Hematopoietic multipotent progenitor cell treated with erythropoietin and hydrocortisone succinate and interleukin-3 and kit ligand, for 8 days (in vitro differentiated cells): Measurements from ENCODE around the gene TBX21.

ENCODE experiments used
- DNase-seq: peaks from one replicate; pipeline ENCODE4 v3.0.0-alpha.2; 2015

The TBX21 gene

DNA sequence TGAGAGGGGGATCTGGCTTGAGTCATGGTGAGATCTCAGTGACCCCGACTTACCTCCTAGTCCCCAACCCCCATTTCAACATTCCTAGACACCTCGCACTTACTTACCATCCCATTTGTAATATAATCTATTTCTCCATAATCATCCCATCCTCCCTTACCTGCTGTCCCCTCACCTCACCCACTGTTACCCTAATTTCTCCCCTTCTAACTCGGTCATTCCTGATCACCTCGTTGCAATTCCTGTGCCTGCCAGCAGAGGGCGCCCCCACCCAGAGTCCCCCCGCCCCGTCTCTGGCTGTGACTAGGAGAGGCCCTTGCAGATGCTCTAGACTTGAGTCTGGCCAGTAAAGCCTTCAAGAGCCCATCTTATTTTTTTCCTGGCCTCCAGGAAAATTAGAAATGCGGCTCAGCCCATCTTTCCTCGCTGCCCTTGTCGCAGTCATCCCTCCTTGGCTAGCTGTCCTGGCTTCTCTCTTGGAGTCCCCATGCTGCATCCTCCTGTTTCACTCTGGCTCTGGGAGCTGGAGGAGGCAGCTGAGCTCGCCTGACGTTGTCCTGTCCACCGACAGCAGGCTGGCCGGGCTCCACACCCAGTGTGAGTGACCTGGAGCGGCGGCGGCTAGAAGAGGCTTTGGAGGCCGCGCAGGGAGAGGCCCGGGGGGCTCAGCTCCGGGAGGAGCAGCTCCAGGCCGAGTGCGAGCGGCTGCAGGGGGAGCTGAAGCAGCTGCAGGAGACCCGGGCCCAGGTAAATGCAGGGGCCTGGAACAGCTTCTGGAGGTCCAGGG lies 34.1 kb upstream of the TBX21 start:
- peak; percentile 53 for DNase-seq

DNA sequence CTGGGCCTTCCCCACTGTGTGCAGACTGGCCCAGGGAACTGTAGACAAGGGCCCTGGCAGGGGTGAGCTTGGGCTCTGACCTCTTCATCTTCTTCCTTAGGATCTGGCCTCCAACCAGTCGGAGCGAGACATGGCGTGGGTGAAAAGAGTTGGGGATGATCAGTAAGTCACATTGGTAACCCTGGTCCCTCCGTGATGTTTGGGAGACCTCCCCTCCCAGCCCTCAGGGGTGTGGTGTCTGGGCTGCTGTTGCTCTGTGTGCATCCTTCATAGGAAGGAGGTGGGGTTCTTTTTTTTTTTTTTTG lies 33.5 kb upstream of the TBX21 start:
- no peak for DNase-seq

DNA sequence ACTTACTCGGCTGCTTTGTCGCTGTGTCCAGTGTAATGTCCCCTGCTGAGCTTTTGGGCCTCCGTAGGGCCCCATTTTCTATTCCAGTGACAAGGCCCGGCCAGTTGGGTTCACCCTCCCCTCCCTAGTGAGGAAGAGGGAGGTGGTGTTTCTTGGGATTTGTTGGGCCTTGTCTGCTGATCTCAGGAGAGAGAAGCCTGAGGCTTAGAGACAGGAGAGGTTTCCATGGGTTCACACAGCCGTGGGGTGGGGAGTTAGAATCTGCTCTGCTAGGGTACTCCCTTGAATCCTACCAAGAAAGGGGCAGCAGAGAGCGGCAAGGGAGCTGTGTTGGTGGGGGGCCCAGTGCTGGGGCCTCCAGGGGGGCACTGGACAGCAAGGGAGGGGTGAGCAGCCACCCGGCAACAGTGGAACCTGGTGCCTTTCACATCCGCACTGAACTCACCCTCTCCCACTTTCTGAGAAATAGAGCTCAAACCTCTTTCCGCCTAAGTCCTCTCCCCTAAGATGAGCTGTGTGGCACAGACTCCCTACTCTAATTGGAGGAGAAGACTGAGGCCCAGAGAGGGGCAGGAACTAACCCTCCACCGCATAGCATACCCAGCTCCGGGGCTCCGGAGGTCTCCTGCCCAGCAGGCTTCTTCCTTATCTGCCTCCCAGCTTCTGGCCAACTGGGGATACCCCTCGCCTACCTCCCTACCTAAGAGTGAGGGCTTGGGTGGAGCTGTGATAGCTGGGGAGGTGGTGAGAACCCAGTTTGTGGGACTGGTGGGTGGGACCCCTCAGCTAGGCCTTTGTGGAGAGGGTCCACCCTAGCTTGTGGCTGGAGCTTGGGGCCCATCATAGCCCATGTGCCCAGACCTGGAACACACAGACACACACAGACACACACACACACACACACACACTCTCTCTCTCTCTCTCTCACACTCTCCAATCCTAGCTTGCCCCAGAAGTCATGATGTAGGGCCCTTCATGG lies 32.3 kb upstream of the TBX21 start:
- DNase-seq: no peak

DNA sequence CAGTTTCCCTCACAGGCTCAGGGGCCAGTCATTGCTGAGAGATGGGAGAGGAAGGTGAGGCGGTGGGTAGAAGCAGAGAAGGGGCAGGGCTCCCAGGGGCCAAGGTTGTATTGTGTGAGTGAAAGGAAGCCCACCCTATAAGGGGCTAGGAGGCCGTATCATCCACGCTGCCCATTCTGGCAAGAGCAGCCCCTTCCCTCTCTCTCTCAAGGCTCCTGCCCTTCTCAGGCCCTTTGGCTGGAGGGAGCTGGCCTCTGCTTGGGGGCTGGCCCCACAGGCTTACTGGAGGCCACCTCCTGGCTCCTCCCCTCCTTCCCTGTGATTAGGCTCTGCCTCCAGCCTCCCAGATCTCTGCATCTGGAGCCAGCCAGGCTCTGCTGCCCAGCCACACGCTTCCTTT lies 31.4 kb upstream of the TBX21 start:
- no peak for DNase-seq

DNA sequence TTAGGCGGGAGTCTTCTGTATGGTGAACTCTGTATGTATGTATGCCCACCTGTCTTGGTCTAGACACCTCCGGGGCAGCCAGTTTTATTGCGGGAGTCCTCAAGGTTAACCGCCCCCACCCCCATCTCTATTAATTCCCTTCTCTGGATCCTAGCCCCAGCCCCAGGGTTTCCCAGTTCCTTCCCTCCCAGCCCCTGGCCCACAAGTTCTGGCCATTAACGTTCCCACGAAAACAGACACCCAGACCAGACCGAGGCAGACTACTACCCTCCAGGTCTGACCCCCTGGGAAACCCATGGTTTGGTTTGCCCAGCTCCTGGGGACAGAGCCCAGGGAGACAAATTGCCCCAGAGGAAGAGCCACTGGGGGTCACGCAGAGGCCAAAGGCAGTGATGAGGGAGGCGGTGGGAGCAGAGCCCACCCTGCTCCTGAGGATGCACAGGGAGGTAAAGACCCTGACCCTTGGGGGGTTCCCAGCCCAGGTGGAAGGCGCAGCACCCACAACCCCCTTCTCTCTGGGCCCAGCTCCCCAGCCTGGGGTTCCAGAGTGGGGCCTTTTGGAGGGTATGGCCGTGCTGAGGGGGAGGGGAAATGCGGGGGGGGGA lies 30.5 kb upstream of the TBX21 start:
- DNase-seq: no peak

GRCh38 chr17:47703191-47703591 lies 29.8 kb upstream of the TBX21 start:
- no peak for DNase-seq

DNA sequence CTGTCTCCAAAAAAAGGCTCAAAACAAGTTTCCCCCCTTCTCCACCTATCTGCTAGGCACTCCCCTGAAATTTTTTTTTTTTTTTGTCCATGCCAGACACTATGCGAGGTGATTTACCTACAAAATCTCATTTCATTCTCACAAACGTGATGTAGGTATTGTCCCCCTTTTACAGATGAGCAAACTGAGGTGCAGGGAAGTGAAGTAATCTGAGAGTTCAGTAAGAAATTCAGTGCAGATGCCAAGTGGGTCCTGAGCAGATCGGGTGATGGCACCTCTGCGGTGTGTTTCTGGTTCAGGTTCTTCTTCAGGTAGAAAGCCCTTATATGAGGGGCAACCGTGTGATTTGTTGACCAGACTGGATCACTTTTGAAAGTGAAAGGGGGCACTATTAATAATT lies 29.4 kb upstream of the TBX21 start:
- no peak for DNase-seq

GRCh38 chr17:47704116-47704515 lies 28.9 kb upstream of the TBX21 start:
- no peak for DNase-seq

DNA sequence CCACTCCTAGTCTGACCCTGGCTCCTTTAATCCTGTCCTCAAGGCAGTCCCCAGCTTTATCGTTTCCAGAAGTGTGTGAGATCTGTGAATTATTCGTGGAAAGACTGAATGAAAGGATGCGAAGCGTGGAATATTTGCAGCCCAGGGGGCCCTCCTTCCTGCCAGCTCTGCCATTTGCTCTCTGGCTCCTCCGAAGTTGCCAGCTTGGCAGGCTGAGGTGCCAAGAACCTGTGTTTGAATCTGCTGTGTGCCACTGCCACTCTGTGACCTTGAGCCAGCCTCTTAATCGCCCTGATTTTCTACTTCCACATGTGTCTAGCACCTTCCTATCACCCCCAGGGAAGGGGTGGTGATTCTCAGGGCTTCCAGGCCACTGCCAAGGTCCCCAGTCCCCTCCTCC lies 28.3 kb upstream of the TBX21 start:
- no peak for DNase-seq

DNA sequence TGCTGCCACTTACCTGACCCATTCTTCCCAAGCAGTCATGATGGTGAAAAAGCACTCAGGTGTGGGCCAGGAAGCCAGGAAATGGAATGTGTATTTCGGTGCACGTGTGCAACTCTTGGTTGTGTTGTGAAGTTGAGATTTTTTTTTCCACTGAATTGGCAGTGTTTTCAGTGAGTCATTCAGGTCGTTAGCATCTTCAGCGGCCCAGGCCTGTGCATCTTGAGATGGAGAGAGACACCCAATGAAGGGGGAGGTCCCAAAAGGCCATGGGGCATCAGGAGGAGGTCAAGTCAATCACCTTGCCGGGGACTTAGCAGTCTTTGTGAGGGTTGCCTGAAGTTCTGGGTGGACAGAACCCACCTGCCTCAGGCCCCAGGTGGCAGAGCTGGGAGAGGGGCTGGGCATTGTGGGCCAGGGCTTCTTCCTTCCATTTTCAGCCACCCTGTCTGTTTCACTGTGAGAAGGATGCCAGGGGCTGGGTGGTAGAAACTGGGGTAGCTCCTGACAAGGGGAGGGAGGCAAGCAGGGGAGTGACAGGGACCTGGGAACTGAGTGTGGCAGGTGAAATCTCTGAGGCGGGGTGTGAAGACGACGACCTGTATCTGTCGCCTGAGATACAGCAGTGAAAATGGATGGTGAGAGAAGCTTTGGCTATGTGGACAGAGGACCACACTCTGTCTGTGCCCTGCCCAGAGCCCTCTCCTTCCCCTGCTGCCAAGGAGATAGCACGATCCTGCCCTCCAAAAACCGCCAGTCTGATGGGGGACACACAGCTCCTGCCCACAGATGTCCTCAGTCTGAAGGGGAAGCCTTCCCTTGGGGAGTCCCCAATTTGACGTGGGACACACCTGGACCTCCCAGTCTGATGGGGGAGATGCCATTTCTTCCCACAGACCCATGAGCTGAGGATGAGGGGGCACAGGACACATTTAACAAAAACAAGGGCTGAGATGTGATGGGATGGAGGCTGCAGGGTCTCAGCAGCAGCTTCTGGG lies 27.2 kb upstream of the TBX21 start:
- DNase-seq: no peak

- no peak for DNase-seq
Observed at GRCh38 chr17:47707056-47707804, 25.8 kb upstream of the TBX21 start.

DNA sequence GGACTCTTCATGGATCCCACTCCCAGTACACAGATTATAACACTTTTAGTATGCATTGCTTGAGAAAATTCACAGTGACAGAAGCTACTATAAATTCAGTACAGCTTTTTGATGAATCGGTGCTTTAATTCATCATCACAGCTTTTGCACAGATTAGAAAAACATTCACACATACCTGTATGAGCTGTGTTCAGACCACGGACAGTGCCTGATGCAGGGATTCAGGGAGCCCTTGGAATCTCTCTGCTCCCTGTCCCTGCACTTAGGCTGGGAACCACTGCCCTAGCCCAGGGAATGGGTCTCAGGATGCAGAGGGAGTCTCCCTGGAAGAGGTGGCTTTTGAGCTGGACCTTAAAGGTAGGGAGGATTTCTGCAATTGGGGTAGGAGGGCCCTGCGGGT lies 25.2 kb upstream of the TBX21 start:
- no peak for DNase-seq

DNA sequence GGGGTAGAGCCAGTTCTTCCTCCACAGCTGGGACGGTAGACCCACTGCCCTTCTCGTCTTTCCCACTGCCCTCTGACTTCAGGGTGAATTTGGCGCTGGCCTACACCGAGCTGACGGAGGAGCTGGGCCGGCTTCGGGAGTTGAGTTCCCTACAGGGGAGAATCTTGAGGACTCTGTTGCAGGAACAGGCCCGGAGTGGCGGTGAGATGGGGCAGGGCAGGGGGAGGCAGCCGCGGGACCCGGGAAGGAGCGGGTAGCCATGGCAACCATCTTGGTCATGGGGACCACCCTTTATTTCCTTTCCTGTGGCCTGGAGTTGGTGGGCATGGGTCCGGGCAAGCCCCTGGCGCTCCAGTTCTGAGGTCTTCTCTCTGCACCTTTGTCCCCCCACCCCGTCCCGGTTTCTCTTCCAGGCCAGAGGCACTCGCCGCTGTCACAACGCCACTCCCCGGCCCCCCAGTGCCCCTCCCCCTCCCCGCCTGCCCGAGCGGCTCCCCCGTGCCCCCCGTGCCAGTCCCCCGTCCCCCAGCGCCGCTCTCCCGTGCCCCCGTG lies 24.6 kb upstream of the TBX21 start:
- DNase-seq: no peak

GRCh38 chr17:47708864-47709541 lies 24.0 kb upstream of the TBX21 start:
- DNase-seq: no peak

- DNase-seq: no peak
Observed at GRCh38 chr17:47709594-47709993, 23.4 kb upstream of the TBX21 start.

GRCh38 chr17:47711366-47712099 lies 21.5 kb upstream of the TBX21 start:
- DNase-seq: no peak

GRCh38 chr17:47712330-47713023 lies 20.6 kb upstream of the TBX21 start:
- DNase-seq: no peak

DNA sequence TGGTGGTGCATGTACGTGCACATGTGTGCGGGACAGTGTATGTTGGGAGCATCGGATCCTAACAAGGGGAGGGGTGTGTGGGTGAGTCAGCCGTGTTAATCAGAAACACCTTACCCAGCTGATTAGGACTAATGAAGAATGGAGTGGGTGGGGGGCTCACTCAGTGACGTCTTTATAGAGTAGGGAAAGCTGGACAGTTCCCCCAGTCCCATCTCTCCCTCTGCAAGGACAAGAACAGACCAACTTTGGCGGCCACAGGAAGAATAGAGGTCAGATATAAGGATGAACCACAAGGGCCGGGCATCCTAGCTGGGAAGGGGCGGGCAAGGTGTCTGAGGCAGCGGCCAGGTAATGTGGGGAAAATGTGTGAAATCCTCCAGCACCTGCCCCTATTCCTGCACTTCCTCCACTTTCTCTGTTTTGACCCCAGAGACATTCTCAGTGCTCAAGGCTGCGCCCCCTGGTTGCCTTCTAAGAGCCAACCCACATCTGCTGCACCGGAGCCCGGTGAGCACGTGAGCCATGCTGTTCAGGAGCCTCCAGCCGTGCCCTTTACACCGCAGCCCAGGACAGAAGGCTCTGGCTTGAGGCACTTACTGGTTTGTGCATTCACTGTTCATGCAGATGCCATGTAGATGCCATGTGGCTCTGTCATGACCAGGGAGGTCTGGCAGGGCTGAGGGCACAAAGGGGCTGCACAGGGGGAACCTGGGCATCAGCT lies 18.9 kb upstream of the TBX21 start:
- DNase-seq: no peak
